MM.1S (cell line): Measurements from ENCODE around the gene ATP5F1E.

Experiments used
- DNase-seq: peaks from one replicate; pipeline ENCODE4 v3.0.0-alpha.2; 2015
- H2AFZ ChIP-seq: fragments of 300-600 bp; sonication (generic); 2 replicates; pipeline ENCODE4 v1.6.0; 2016; ENCODE audit warnings: antibody characterized with exemption, low read length
- H3F3A ChIP-seq: fragments of 300-600 bp; sonication (generic); 2 replicates; pipeline ENCODE4 v1.6.1; 2016; ENCODE audit warnings: mild to moderate bottlenecking, antibody characterized with exemption, low read length, moderate library complexity, mixed read lengths; ENCODE audit not compliant: insufficient read depth
- H3K27ac ChIP-seq: fragments of 300-600 bp; sonication (generic); 2 replicates; pipeline ENCODE4 v1.5.1; 2016; ENCODE audit warnings: mild to moderate bottlenecking, low read length
- H3K27me3 ChIP-seq: fragments of 300-600 bp; sonication (generic); replicated peaks from 2 replicates; pipeline ENCODE4 v1.6.0; 2016; ENCODE audit warnings: low read length; ENCODE audit not compliant: insufficient read depth
- H3K36me3 ChIP-seq: fragments of 300-600 bp; sonication (generic); replicated peaks from 2 replicates; pipeline ENCODE4 v1.6.1; 2016; ENCODE audit warnings: mild to moderate bottlenecking, low read length, mixed read lengths; ENCODE audit not compliant: insufficient read depth
- H3K4me1 ChIP-seq: fragments of 300-600 bp; sonication (generic); 2 replicates; pipeline ENCODE4 v1.6.1; 2016; ENCODE audit warnings: low read length, mixed read lengths
- H3K4me2 ChIP-seq: fragments of 300-600 bp; sonication (generic); 2 replicates; pipeline ENCODE4 v1.6.0; 2016; ENCODE audit warnings: low read depth, low read length
- H3K4me3 ChIP-seq: fragments of 300-600 bp; sonication (generic); 2 replicates; pipeline ENCODE4 v1.5.1; 2016; ENCODE audit warnings: low read length, mixed read lengths
- H3K79me2 ChIP-seq: fragments of 300-600 bp; sonication (generic); 2 replicates; pipeline ENCODE4 v1.6.1; 2016; ENCODE audit warnings: mixed run types, low read length, mixed read lengths
- H3K9ac ChIP-seq: fragments of 300-600 bp; sonication (generic); 2 replicates; pipeline ENCODE4 v1.6.1; 2016; ENCODE audit warnings: low read length, mixed read lengths
- H3K9me2 ChIP-seq: fragments of 300-600 bp; sonication (generic); replicated peaks from 2 replicates; pipeline ENCODE4 v1.6.1; 2016; ENCODE audit warnings: mild to moderate bottlenecking, low read length, mixed read lengths; ENCODE audit not compliant: insufficient read depth
- H3K9me3 ChIP-seq: fragments of 300-600 bp; sonication (generic); replicated peaks from 2 replicates; pipeline ENCODE4 v1.6.1; 2016; ENCODE audit warnings: mild to moderate bottlenecking, low read length, mixed read lengths; ENCODE audit not compliant: insufficient read depth
- H4K20me1 ChIP-seq: fragments of 300-600 bp; sonication (generic); 2 replicates; pipeline ENCODE4 v1.6.1; 2016; ENCODE audit warnings: mild to moderate bottlenecking, low read length, moderate library complexity, mixed read lengths; ENCODE audit not compliant: insufficient read depth
- CTCF ChIP-seq: fragments of 300-600 bp; sonication (generic); IDR thresholded peaks from 2 replicates; pipeline ENCODE4 v1.5.1; 2016; ENCODE audit warnings: antibody characterized with exemption, low read length, mixed read lengths
- EZH2 ChIP-seq: fragments of 300-600 bp; sonication (generic); optimal IDR thresholded peaks from 2 replicates; pipeline ENCODE3; 2017; ENCODE audit warnings: low read depth, mild to moderate bottlenecking, antibody characterized with exemption, low read length, mixed read lengths
- EZH2phosphoT487 ChIP-seq: fragments of 300-600 bp; sonication (generic); IDR thresholded peaks from 2 replicates; pipeline ENCODE4 v1.6.1; 2018; ENCODE audit warnings: antibody characterized with exemption, low read length

ATP5F1E gene

DNA sequence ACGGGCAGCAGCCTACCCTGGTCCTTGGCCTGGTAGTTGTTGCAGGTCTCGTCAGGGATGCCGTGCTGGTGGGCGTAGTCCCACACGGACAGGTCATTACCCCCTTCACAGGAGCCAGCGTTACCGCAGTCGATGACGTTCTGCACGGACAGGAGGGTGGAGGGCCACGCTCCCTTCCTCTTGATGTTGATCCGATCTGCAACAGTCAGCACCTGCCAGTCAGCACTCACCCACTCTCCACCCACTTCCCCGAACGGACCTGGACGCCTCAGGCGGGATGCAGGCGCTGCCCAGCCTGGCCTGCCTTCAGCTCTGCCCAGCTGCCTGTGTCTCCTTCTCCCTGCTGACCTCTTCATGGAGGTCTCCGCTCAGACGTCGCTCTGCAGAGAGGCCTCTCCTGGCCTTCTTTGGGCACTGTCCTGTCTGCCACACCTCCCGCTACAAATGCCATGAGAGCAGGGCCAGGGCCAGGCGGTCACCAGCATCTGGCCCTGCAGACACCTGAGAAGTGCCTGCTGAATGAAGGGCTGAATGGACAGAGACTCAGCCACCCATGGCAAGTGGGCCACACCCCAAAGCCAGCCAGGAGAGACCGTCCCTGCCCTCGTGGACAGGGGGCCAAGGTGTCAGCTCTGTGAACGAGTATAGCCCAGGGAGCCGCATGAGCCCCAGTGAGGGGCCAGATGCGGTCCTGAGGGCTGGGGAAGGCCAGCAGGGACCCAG is 30.5 kb downstream of the ATP5F1E start:
- Histone ChIP-seq H3K9me2 (no peaks in the 10 kb centered on the region), H3F3A (peaks cover 23% of the 10 kb centered on the region), H3K9me3 (no peaks in the 10 kb centered on the region), H3K9ac (no peak overlapping the region), H3K4me1 (peaks cover 29% of the 10 kb centered on the region), H3K79me2 (no peaks in the 10 kb centered on the region), H3K27me3 (no peaks in the 10 kb centered on the region), H3K27ac (no peak overlapping the region), H4K20me1 (no peaks in the 10 kb centered on the region), H2AFZ (no peak overlapping the region), H3K4me2 (no peak overlapping the region), H3K36me3 (no peaks in the 10 kb centered on the region), H3K4me3 (no peak overlapping the region)
- no peak for DNase-seq
- TF ChIP-seq EZH2phosphoT487 (no peak), CTCF (no peak), EZH2 (no peak)

DNA sequence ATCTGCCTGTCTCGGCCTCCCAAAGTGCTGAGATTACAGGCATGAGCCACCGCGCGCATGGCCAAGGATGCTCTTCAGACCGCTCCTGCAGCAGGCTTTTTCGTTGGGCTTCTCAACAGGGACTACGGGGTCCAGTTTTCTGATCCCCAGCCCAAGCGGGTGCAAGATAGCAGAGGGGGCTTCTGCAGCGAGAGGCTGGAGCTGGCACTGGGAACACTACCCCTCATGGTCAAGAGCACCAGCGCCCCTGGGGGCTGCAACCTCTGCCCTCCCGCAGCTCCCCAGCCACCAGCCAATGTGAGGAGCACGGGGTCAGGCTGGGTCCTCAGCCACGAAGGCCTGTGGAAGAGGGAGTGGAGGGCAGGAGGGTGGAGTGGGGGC is 31.1 kb downstream of the ATP5F1E start:
- Histone ChIP-seq H3K9me3 (no peaks in the 10 kb centered on the region), H3K9ac (no peak overlapping the region), H3K4me2 (no peak overlapping the region), H4K20me1 (no peaks in the 10 kb centered on the region), H3K27ac (no peak overlapping the region), H3K9me2 (no peaks in the 10 kb centered on the region), H2AFZ (no peak overlapping the region), H3K27me3 (no peaks in the 10 kb centered on the region), H3K4me3 (no peak overlapping the region), H3F3A (peaks cover 21% of the 10 kb centered on the region), H3K79me2 (no peaks in the 10 kb centered on the region), H3K36me3 (no peaks in the 10 kb centered on the region), H3K4me1 (peaks cover 23% of the 10 kb centered on the region)
- TF ChIP-seq EZH2phosphoT487 (no peak), CTCF (no peak), EZH2 (no peak)
- DNase-seq, result no peak

DNA sequence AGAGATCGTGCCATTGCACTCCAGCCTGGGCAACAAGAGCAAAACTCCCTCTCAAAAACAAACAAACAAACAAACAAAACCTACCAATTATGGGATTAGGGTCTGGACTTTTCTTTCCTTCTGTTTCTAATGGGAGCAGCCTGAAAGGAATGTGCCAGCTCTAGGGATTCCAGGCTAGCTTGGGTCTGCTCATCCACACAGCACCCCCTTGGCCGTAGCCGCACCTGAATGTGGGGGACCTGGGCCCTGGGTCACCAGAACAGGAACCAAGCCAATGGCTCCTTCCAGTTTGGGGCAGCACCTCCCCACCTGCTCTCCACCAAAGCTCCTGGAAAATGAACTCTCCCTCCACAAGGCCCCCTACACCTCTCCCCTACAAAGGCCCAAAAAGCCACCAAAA is 31.8 kb downstream of the ATP5F1E start:
- no peak overlapping the region for H3K4me3 ChIP-seq
- H3K4me1 ChIP-seq, result peaks cover 16% of the 10 kb centered on the region
- no peaks in the 10 kb centered on the region for H4K20me1 ChIP-seq
- H3K36me3 ChIP-seq, result peaks cover 1% of the 10 kb centered on the region; the same call in 1 of the 2 replicates
- H3K27me3 ChIP-seq, result no peaks in the 10 kb centered on the region
- no peaks in the 10 kb centered on the region for H3K9me3 ChIP-seq
- H3K9me2 ChIP-seq, result no peaks in the 10 kb centered on the region
- peaks cover 13% of the 10 kb centered on the region for H3F3A ChIP-seq
- TF ChIP-seq EZH2 (no peak), EZH2phosphoT487 (no peak), CTCF (no peak)
- no peak overlapping the region for H3K9ac ChIP-seq
- no peak for DNase-seq
- H3K4me2 ChIP-seq, result no peak overlapping the region
- H2AFZ ChIP-seq, result no peak overlapping the region
- no peaks in the 10 kb centered on the region for H3K79me2 ChIP-seq
- H3K27ac ChIP-seq, result no peak overlapping the region
